ENCODE measurements around the gene PCDHGA8. TPM values are rescaled to one million over a fixed set of nuclear protein-coding genes. Genes with fewer than 3 reads are reported as not detected.

PCDHGA8 gene
- total RNA-seq, 2 experiments from 2014 or later, result not detected

GRCh38 chr5:141355641-141356040 lies 36.8 kb upstream of the PCDHGA8 start:
- intact Hi-C loops (cut with DNase I, micrococcal nuclease), result no loop called here
- H3K4me1 Mint-ChIP-seq, result peaks cover 2% of the 10 kb centered on the region
- CTCF ChIA-PET, result interaction anchor here (0.8 to 2.0 kb wide), 10 partner anchors 8 to 209 kb away, joined by 3 to 8 read pairs (median 4); partner anchors contain the start of genes PCDHGA12, PCDHGA5 and TAF7
- ATAC-seq, result no peak
- H3K27ac Mint-ChIP-seq, result no peak overlapping the region
- peak overlapping the region; percentile 37 for H3K4me3 Mint-ChIP-seq
- POLR2A ChIA-PET, result no interaction called here
- no peak for DNase-seq
- peaks cover 70% of the 10 kb centered on the region for H3K27me3 Mint-ChIP-seq
- H3K36me3 Mint-ChIP-seq (ENCODE audit: low read depth), result peaks cover 12% of the 10 kb centered on the region
- peaks cover 17% of the 10 kb centered on the region for H3K9me3 Mint-ChIP-seq (ENCODE audit: low read depth)

DNA sequence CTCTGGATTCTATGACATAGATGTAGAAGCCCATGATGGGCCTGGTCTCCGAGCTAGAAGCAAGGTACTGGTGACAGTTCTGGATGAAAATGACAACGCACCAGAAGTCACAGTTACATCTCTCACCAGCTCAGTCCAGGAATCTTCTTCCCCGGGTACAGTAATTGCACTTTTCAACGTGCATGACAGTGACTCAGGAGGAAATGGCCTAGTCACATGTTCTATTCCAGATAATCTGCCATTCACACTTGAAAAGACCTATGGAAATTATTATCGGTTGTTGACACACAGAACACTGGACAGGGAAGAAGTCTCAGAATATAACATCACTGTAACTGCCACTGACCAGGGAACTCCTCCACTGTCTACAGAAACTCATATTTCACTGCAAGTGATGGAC lies 36.3 kb upstream of the PCDHGA8 start:
- ATAC-seq (no peak), DNase-seq (no peak)
- H3K9me3 Mint-ChIP-seq (ENCODE audit: low read depth), result peaks cover 19% of the 10 kb centered on the region
- intact Hi-C loops (cut with DNase I, micrococcal nuclease), result no loop called here
- no peak overlapping the region for H3K4me3 Mint-ChIP-seq
- ChIA-PET CTCF (interaction anchor here (0.6 to 2.0 kb wide), 9 partner anchors 22 to 208 kb away, joined by 3 to 8 read pairs (median 5); partner anchors contain the start of genes PCDHGA12 and TAF7), POLR2A (no interaction called here)
- H3K27me3 Mint-ChIP-seq, result peaks cover 70% of the 10 kb centered on the region
- no peak overlapping the region for H3K27ac Mint-ChIP-seq
- H3K4me1 Mint-ChIP-seq, result peaks cover 2% of the 10 kb centered on the region
- peaks cover 17% of the 10 kb centered on the region for H3K36me3 Mint-ChIP-seq (ENCODE audit: low read depth)

DNA sequence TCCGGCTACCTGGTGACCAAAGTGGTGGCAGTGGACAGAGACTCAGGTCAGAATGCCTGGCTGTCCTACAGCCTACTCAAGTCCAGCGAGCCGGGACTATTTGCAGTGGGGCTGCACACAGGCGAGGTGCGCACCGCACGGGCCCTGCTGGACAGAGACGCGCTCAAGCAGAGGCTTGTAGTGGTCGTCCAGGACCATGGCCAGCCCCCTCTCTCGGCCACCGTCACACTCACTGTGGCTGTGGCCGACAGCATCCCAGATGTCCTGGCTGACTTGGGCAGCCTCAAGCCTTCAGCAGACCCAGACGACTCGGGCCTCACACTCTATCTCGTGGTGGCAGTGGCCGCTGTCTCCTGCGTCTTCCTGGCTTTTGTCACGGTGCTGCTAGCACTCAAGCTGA lies 35.5 kb upstream of the PCDHGA8 start:
- Mint-ChIP-seq H3K9me3 (ENCODE audit: low read depth) (peaks cover 22% of the 10 kb centered on the region), H3K4me1 (peaks cover 2% of the 10 kb centered on the region), H3K27me3 (peaks cover 70% of the 10 kb centered on the region), H3K36me3 (ENCODE audit: low read depth) (peaks cover 19% of the 10 kb centered on the region), H3K4me3 (no peak overlapping the region), H3K27ac (no peak overlapping the region)
- intact Hi-C loops (cut with DNase I, micrococcal nuclease), result no loop called here
- POLR2A ChIA-PET, result no interaction called here
- DNase-seq (no peak), ATAC-seq (no peak)
- CTCF ChIA-PET, result interaction anchor here (0.6 to 1.5 kb wide), 2 partner anchors 63 to 207 kb away, joined by 3 to 5 read pairs; no protein-coding TSS in a partner anchor

- ATAC-seq (peak; percentile 19), DNase-seq (no peak)
- Mint-ChIP-seq H3K27me3 (peaks cover 76% of the 10 kb centered on the region), H3K27ac (no peak within 1 kb of the TSS), H3K36me3 (ENCODE audit: low read depth) (peaks cover 26% of the 10 kb centered on the region), H3K4me1 (peaks cover 2% of the 10 kb centered on the region), H3K4me3 (peak within 1 kb of the TSS; percentile 61), H3K9me3 (ENCODE audit: low read depth) (peaks cover 32% of the 10 kb centered on the region)
- POLR2A ChIA-PET, result no interaction called here
- CTCF ChIA-PET, result interaction anchor here (1.0 to 2.4 kb wide), 5 partner anchors 10 to 204 kb away, joined by 3 to 6 read pairs (median 4); partner anchors contain the start of gene PCDHGA12
- intact Hi-C loops (cut with DNase I, micrococcal nuclease), result loop anchor here (5.0 to 10.0 kb wide), 5 partner anchors 115 to 565 kb away; partner anchors contain the start of genes PCDHA12 (in 1 of the 2), PCDHA2 (in 1 of the 2), PCDHA8 (in 1 of the 2) and PCDHA9 (in 1 of the 2)
These were observed 32.5 kb upstream of the PCDHGA8 start, which contains the start of gene PCDHGB2 for GRCh38 chr5:141359790-141360426. TSS of gene PCDHGB2 (plus strand) at chr5:141359994. CDS start at chr5:141360136, 142 bp downstream.

DNA sequence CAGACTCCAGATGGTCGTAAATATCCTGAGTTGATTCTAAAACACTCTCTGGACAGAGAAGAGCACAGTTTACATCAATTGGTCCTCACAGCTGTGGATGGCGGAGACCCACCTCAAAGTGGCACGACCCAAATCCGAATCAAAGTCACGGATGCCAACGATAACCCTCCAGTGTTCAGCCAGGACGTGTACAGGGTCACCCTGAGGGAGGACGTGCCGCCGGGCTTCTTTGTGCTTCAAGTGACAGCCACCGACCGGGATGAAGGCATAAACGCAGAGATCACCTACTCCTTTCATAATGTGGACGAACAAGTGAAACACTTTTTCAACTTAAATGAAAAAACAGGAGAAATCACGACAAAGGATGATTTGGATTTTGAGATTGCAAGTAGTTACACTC lies 31.7 kb upstream of the PCDHGA8 start:
- Mint-ChIP-seq H3K27ac (no peak overlapping the region), H3K9me3 (ENCODE audit: low read depth) (peaks cover 38% of the 10 kb centered on the region), H3K36me3 (ENCODE audit: low read depth) (peaks cover 34% of the 10 kb centered on the region), H3K27me3 (peaks cover 80% of the 10 kb centered on the region), H3K4me3 (no peak overlapping the region), H3K4me1 (peaks cover 2% of the 10 kb centered on the region)
- no peak for ATAC-seq
- no peak for DNase-seq
- POLR2A ChIA-PET, result no interaction called here
- CTCF ChIA-PET, result interaction anchor here (1.1 kb wide), 1 partner anchor 25 kb away, joined by 3 read pairs; no protein-coding TSS in a partner anchor
- intact Hi-C loops (cut with DNase I, micrococcal nuclease), result loop anchor here (5.0 to 10.0 kb wide), 5 partner anchors 116 to 566 kb away; partner anchors contain the start of genes PCDHA12 (in 1 of the 2), PCDHA2 (in 1 of the 2), PCDHA8 (in 1 of the 2) and PCDHA9 (in 1 of the 2)

DNA sequence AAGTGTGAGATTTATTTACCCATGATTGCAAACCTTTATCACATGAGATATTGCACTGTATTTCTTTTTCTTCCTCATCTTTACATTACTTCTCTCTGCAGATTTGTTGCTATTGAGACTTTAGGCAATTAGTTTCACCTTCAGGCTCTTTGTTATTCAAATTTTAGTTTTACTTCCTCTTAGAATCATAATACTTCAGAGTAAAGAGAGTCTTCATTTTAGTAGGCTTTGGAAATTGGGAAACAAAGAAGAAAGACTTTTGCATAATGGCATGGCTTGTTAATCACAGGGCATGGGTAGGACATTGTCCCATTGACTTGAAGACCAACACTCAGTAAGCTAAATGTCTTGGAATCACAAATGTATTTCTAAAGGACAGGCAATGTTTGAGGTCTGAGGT lies 29.7 kb upstream of the PCDHGA8 start:
- ChIA-PET POLR2A (no interaction called here), CTCF (interaction anchor here (0.5 to 1.0 kb wide), 3 partner anchors 150 to 1429 kb away, joined by 3 read pairs; no protein-coding TSS in a partner anchor)
- ATAC-seq, result no peak

DNA sequence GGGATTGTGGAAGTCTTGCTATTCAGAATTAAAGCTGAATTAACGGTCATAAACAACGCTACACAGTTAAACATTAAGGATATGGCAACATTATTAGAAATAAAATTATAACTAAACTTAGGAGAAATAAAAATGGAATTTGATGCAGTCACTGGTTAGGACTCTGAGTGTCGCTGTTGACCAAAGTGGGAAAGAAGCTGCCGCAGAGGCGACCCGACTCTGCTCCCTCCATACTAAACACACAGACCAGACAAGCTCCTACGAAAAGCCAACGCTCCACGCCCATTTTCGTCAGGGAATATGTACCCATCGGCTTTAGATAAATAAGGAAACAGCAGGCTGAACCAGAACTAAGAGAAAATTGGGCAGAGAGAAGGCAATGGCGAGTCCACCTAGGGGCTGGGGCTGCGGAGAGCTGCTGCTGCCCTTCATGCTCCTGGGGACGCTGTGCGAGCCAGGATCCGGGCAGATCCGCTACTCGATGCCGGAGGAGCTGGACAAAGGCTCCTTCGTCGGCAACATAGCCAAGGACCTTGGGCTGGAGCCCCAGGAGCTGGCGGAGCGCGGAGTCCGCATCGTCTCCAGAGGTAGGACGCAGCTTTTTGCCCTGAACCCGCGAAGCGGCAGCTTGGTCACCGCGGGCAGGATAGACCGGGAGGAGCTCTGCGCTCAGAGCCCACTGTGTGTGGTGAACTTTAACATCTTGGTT lies 28.3 kb upstream of the PCDHGA8 start, which contains the start of gene PCDHGA5:
Gene PCDHGA5, plus strand, starts transcription at position 211 of the 709 bp plus-strand sequence. Its CDS starts 169 bp downstream, at position 380.
- H3K36me3 Mint-ChIP-seq (ENCODE audit: low read depth), result peaks cover 38% of the 10 kb centered on the region
- peaks cover 71% of the 10 kb centered on the region for H3K27me3 Mint-ChIP-seq

More for the DNA sequence above, 29.7 kb upstream of the PCDHGA8 start:
- H3K27me3 Mint-ChIP-seq, result peaks cover 73% of the 10 kb centered on the region
- peaks cover 2% of the 10 kb centered on the region for H3K4me1 Mint-ChIP-seq
- no peak overlapping the region for H3K4me3 Mint-ChIP-seq
- H3K36me3 Mint-ChIP-seq (ENCODE audit: low read depth), result peaks cover 38% of the 10 kb centered on the region
- no peak overlapping the region for H3K27ac Mint-ChIP-seq
- intact Hi-C loops (cut with DNase I, micrococcal nuclease), result loop anchor here (1.0 to 10.0 kb wide), 6 partner anchors 12 to 568 kb away; partner anchors contain the start of genes PCDHA12 (in 1 of the 2), PCDHA2 (in 1 of the 2), PCDHA8 (in 1 of the 2) and PCDHA9 (in 1 of the 2)
- no peak for DNase-seq
- peaks cover 40% of the 10 kb centered on the region for H3K9me3 Mint-ChIP-seq (ENCODE audit: low read depth)

GRCh38 chr5:141366016-141366896 lies 26.2 kb upstream of the PCDHGA8 start:
- Mint-ChIP-seq H3K9me3 (ENCODE audit: low read depth) (peaks cover 28% of the 10 kb centered on the region), H3K27me3 (peaks cover 69% of the 10 kb centered on the region), H3K36me3 (ENCODE audit: low read depth) (peaks cover 38% of the 10 kb centered on the region), H3K4me1 (peaks cover 3% of the 10 kb centered on the region), H3K27ac (no peak overlapping the region), H3K4me3 (no peak overlapping the region)
- CTCF ChIA-PET, result no interaction called here
- DNase-seq, result no peak
- POLR2A ChIA-PET, result no interaction called here
- no peak for ATAC-seq
- intact Hi-C loops (cut with DNase I, micrococcal nuclease), result loop anchor here (10.0 kb wide), 4 partner anchors 121 to 571 kb away; partner anchors contain the start of genes PCDHA12 (in 1 of the 2), PCDHA2 (in 1 of the 2), PCDHA8 (in 1 of the 2) and PCDHA9 (in 1 of the 2)

More for the DNA sequence above, 28.3 kb upstream of the PCDHGA8 start, which contains the start of gene PCDHGA5:
- POLR2A ChIA-PET, result no interaction called here
- Mint-ChIP-seq H3K27ac (no peak within 1 kb of the TSS), H3K9me3 (ENCODE audit: low read depth) (peaks cover 40% of the 10 kb centered on the region), H3K4me3 (no peak within 1 kb of the TSS), H3K4me1 (peaks cover 2% of the 10 kb centered on the region)
- CTCF ChIA-PET, result interaction anchor here (0.6 to 1.7 kb wide), 7 partner anchors 9 to 188 kb away, joined by 3 to 4 read pairs (median 3); partner anchors contain the start of genes PCDHGA2, PCDHGA4 and PCDHGB6
- DNase-seq, result no peak
- no peak for ATAC-seq
- intact Hi-C loops (cut with DNase I, micrococcal nuclease), result loop anchor here (5.0 to 10.0 kb wide), 5 partner anchors 119 to 569 kb away; partner anchors contain the start of genes PCDHA12 (in 1 of the 2), PCDHA2 (in 1 of the 2), PCDHA8 (in 1 of the 2) and PCDHA9 (in 1 of the 2)

GRCh38 chr5:141369994-141370848 lies 22.2 kb upstream of the PCDHGA8 start, which contains the start of gene PCDHGB3:
TSS of gene PCDHGB3 (plus strand) at chr5:141370242. CDS start at chr5:141370395, 153 bp downstream.
- ATAC-seq (peak; percentile 76), DNase-seq (peak; percentile 63)
- POLR2A ChIA-PET, result interaction anchor here (0.6 kb wide), 1 partner anchor 50 kb away, joined by 4 read pairs; no protein-coding TSS in a partner anchor
- Mint-ChIP-seq H3K36me3 (ENCODE audit: low read depth) (peaks cover 34% of the 10 kb centered on the region), H3K27me3 (peaks cover 61% of the 10 kb centered on the region), H3K27ac (no peak within 1 kb of the TSS), H3K4me1 (peaks cover 3% of the 10 kb centered on the region), H3K9me3 (ENCODE audit: low read depth) (peaks cover 30% of the 10 kb centered on the region), H3K4me3 (peak within 1 kb of the TSS; percentile 52)
- intact Hi-C loops (cut with DNase I, micrococcal nuclease), result loop anchor here (5.0 to 10.0 kb wide), 6 partner anchors 37 to 578 kb away; partner anchors contain the start of genes PCDHA2 (in 2 of the 2), PCDHGB6 (in 2 of the 2), PCDHA12 (in 1 of the 2) and PCDHA8 (in 1 of the 2)
- CTCF ChIA-PET, result interaction anchor here (0.6 to 3.0 kb wide), 19 partner anchors 9 to 235 kb away, joined by 3 to 15 read pairs (median 5); partner anchors contain the start of genes PCDHB15, PCDHB5, PCDHGA1 and PCDHGA10
